OCI-LY7 (cell line): ENCODE results near the gene HGS. TPM values are rescaled to one million over a fixed set of nuclear protein-coding genes. Genes with fewer than 3 reads are reported as not detected.

Experiments
- BruUV-seq: library from RNA; stranded (reverse); fragments of 400-500 nt; replicated peaks from 2 replicates; lab custom pipeline; 2021; lab: Mats Ljungman, UMichigan
- CTCF ChIA-PET: fragments of 300-600 bp; sonication (Branson Sonifier 250); formaldehyde crosslinking; loops from one replicate; lab custom pipeline; 2022; ENCODE audit warnings: antibody characterized with exemption; ENCODE audit not compliant: unreplicated experiment; lab: Charles Lee
- POLR2A ChIA-PET: fragments of 300-600 bp; sonication (Branson Sonifier 250); formaldehyde crosslinking; loops from one replicate; lab custom pipeline; 2022; ENCODE audit warnings: antibody characterized with exemption; lab: Charles Lee
- DNase-seq: peaks from one replicate; pipeline ENCODE4 v3.0.0-alpha.2; 2015; ENCODE audit warnings: low spot score
- H2AFZ ChIP-seq: fragments of 200-600 bp; sonication (generic), shearing (Covaris generic); 2 replicates; pipeline ENCODE4 v1.6.1; 2014; ENCODE audit warnings: mild to moderate bottlenecking, antibody characterized with exemption, low read length, moderate library complexity
- H3K27ac ChIP-seq: fragments of 200-600 bp; sonication (generic); 2 replicates; pipeline ENCODE4 v1.5.1; 2014; ENCODE audit warnings: mixed run types, low read depth, mild to moderate bottlenecking, moderate library complexity, low read length, inconsistent platforms; ENCODE audit not compliant: poor library complexity, severe bottlenecking
- H3K36me3 ChIP-seq: fragments of 200-600 bp; sonication (generic); 2 replicates; pipeline ENCODE4 v1.6.1; 2014; ENCODE audit warnings: mild to moderate bottlenecking, antibody characterized with exemption, low read length, moderate library complexity, mixed read lengths; ENCODE audit not compliant: insufficient read depth
- H3K4me1 ChIP-seq: fragments of 200-600 bp; sonication (generic); 2 replicates; pipeline ENCODE4 v1.5.1; 2014; ENCODE audit warnings: mild to moderate bottlenecking, low read length; ENCODE audit not compliant: insufficient read depth, poor library complexity, severe bottlenecking
- H3K4me2 ChIP-seq: fragments of 200-600 bp; sonication (generic); 2 replicates; pipeline ENCODE4 v1.6.1; 2014; ENCODE audit warnings: mild to moderate bottlenecking, low read length
- H3K4me3 ChIP-seq: fragments of 200-600 bp; sonication (generic); 2 replicates; pipeline ENCODE4 v1.5.1; 2014; ENCODE audit warnings: mild to moderate bottlenecking, low read depth, low read length; ENCODE audit not compliant: poor library complexity, severe bottlenecking
- H3K79me2 ChIP-seq: fragments of 200-600 bp; sonication (generic); 2 replicates; pipeline ENCODE4 v1.6.1; 2016; ENCODE audit warnings: low read depth, mild to moderate bottlenecking, low read length, moderate library complexity, mixed read lengths; ENCODE audit not compliant: insufficient read depth
- H3K9me2 ChIP-seq: fragments of 200-600 bp; sonication (generic); 2 replicates; pipeline ENCODE4 v1.6.1; 2016; ENCODE audit warnings: mild to moderate bottlenecking, low read length, mixed read lengths; ENCODE audit not compliant: insufficient read depth
- H3K9me3 ChIP-seq: fragments of 200-600 bp; sonication (generic); 2 replicates; pipeline ENCODE4 v1.6.1; 2014; ENCODE audit warnings: mild to moderate bottlenecking, mixed run types, low read length, mixed read lengths
- H4K20me1 ChIP-seq: fragments of 200-600 bp; sonication (generic); 2 replicates; pipeline ENCODE4 v1.6.1; 2014; ENCODE audit warnings: mild to moderate bottlenecking, antibody characterized with exemption, low read length, moderate library complexity, mixed read lengths; ENCODE audit not compliant: insufficient read depth
- EZH2phosphoT487 ChIP-seq: fragments of 200-600 bp; sonication (generic); IDR thresholded peaks from 2 replicates; pipeline ENCODE4 v1.6.1; 2018; ENCODE audit warnings: low read depth, borderline replicate concordance, mild to moderate bottlenecking, mixed run types, antibody characterized with exemption, low read length, moderate library complexity, mixed read lengths
- intact Hi-C: fragments of 100-400 bp; cut with micrococcal nuclease; formaldehyde crosslinking; loops from one replicate; pipeline ENCODE4 v1.10.0; 2022; ENCODE audit not compliant: unreplicated experiment
- total RNA-seq, 2 experiments: library from RNA; depleted of rRNA in 1 of 2; stranded (reverse); fragments of >200 nt in 1 of 2; shearing (Covaris generic) in 1 of 2; gene quantifications; 2 replicates each; pipeline ENCODE4 v1.2.3, GENCODE V29; 2014 to 2022
- TF ChIP-seq, protein P1 (sequence below): fragments of 200-600 bp; sonication (generic); conservative IDR thresholded peaks from 2 replicates; pipeline ENCODE4 v1.5.1; 2014; ENCODE audit warnings: mild to moderate bottlenecking, antibody characterized with exemption, low read length, moderate library complexity, mixed read lengths

The HGS gene
- total RNA-seq, 2 experiments from 2014 or later, result 162 to 175 TPM

DNA sequence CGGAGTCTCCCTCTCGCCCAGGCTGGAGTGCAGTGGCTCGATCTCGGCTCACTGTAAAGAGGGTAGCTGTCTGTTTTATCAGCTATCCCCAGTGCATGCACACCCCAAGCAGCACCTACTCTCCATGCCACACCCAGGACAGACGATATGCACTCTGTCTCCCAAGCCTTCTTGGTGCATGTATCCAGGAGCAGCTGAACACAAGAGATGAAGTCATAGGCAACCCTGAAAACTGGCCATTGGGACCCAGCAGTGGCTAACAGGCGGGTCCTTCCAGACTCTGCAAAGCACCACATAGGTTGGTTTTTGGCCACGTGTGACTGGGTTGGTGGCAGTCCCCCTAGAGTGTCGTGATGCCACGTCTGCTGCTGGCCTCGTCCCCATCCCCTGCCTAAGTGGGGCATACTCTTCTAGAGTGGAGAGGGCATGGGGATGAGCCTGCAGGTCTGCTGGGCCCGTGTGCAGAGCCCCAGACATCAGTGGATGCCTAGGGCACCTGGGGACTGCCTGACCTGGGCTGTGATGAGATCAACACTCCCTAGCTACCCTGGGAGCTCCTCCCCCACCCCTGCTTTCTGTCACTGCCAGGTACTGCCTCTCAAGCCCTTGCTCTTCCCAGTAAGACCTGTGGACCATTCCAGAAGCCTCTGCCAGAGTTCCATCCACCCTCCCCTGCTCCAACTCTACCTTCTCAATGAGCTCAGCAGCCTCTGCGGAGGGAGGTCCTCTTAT is 36.8 kb upstream of the HGS start:
- Histone ChIP-seq H3K9me2 (no peaks in the 10 kb centered on the region), H4K20me1 (no peaks in the 10 kb centered on the region), H3K4me3 (no peak overlapping the region), H3K36me3 (no peaks in the 10 kb centered on the region), H3K79me2 (no peaks in the 10 kb centered on the region), H3K9me3 (no peaks in the 10 kb centered on the region), H3K4me2 (no peak overlapping the region), H3K27ac (no peak overlapping the region), H2AFZ (no peak overlapping the region), H3K4me1 (no peaks in the 10 kb centered on the region)
- no TSS peak for BruUV-seq
- TF ChIP-seq EZH2phosphoT487, result no peak
- TF ChIP-seq, protein P1, sequence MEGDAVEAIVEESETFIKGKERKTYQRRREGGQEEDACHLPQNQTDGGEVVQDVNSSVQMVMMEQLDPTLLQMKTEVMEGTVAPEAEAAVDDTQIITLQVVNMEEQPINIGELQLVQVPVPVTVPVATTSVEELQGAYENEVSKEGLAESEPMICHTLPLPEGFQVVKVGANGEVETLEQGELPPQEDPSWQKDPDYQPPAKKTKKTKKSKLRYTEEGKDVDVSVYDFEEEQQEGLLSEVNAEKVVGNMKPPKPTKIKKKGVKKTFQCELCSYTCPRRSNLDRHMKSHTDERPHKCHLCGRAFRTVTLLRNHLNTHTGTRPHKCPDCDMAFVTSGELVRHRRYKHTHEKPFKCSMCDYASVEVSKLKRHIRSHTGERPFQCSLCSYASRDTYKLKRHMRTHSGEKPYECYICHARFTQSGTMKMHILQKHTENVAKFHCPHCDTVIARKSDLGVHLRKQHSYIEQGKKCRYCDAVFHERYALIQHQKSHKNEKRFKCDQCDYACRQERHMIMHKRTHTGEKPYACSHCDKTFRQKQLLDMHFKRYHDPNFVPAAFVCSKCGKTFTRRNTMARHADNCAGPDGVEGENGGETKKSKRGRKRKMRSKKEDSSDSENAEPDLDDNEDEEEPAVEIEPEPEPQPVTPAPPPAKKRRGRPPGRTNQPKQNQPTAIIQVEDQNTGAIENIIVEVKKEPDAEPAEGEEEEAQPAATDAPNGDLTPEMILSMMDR, result no peak
- DNase-seq, result no peak
- ChIA-PET CTCF (no interaction called here), POLR2A (interaction anchor here (0.6 kb wide), 1 partner anchor 33 kb away, joined by 3 read pairs; no protein-coding TSS in a partner anchor)
- intact Hi-C loops, result no loop called here

DNA sequence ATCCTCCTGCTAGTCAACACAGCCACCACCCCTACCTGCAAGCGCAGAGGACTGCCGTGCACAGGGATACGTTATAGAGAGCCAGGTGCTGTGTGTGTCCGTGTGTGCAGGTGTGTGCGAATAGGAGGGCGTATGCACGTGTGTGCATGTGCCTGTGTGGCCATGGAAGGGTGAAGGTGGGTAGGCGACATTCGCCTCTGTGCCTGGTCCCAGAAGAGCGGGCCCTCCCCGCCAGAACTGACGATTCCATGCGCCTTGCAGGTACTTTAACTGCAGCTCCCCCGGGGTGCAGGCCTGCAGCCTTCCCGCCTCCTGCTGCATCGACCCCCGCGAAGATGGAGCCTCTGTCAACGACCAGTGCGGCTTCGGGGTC is 36.2 kb upstream of the HGS start:
- no peak for DNase-seq
- intact Hi-C loops, result no loop called here
- no peaks in the 10 kb centered on the region for H3K79me2 ChIP-seq
- H3K4me3 ChIP-seq, result no peak overlapping the region
- BruUV-seq, result no TSS peak
- no peak overlapping the region for H2AFZ ChIP-seq
- H3K9me2 ChIP-seq, result no peaks in the 10 kb centered on the region
- no peaks in the 10 kb centered on the region for H4K20me1 ChIP-seq
- TF ChIP-seq, protein P1, result no peak
- no peak for TF ChIP-seq EZH2phosphoT487
- H3K4me1 ChIP-seq, result no peaks in the 10 kb centered on the region
- CTCF ChIA-PET, result no interaction called here
- no peaks in the 10 kb centered on the region for H3K9me3 ChIP-seq
- H3K27ac ChIP-seq, result no peak overlapping the region
- H3K36me3 ChIP-seq, result no peaks in the 10 kb centered on the region
- no peak overlapping the region for H3K4me2 ChIP-seq
- POLR2A ChIA-PET, result no interaction called here

- ChIA-PET POLR2A (interaction anchor here (0.6 kb wide), 1 partner anchor 16 kb away, joined by 5 read pairs; no protein-coding TSS in a partner anchor), CTCF (no interaction called here)
- Histone ChIP-seq H3K4me1 (peaks cover 5% of the 10 kb centered on the region), H3K4me2 (no peak overlapping the region), H3K36me3 (no peaks in the 10 kb centered on the region), H3K9me3 (no peaks in the 10 kb centered on the region), H3K9me2 (no peaks in the 10 kb centered on the region), H3K79me2 (no peaks in the 10 kb centered on the region), H2AFZ (no peak overlapping the region), H4K20me1 (no peaks in the 10 kb centered on the region), H3K27ac (no peak overlapping the region), H3K4me3 (no peak overlapping the region)
- BruUV-seq, result no TSS peak
- no peak for TF ChIP-seq EZH2phosphoT487
- TF ChIP-seq, protein P1, result no peak
- no peak for DNase-seq
- intact Hi-C loops, result no loop called here
Measured at GRCh38 chr17:81648013-81648706, 35.7 kb upstream of the HGS start.
